Mucosa of descending colon (tissue), 3 donors: ENCODE measurements around the gene ST3GAL5. TPM values are rescaled to one million over a fixed set of nuclear protein-coding genes. Genes with fewer than 3 reads are reported as not detected.
"Not testable (repeated sequence)": the region's sequence is repeated elsewhere in the genome, so short reads cannot be mapped to it uniquely, and the experiment has no call there.

Source experiments
- ATAC-seq: fragments of 200-7000 bp; cut with Tn5 transposase; one replicate; pipeline ENCODE4 v1.9.1; 2020; ENCODE audit warnings: mild to moderate bottlenecking, moderate library complexity
- DNase-seq, 3 donors: peaks; one replicate each; pipeline ENCODE4 v3.0.0-alpha.2; 2020
- H3K36me3 ChIP-seq: fragments of 200-600 bp; one replicate; pipeline ENCODE4 v1.8.0; 2021; ENCODE audit warnings: low read depth, mild to moderate bottlenecking
- H3K4me1 ChIP-seq: fragments of 200-600 bp; one replicate; pipeline ENCODE4 v1.8.0; 2021; ENCODE audit warnings: low read depth, mild to moderate bottlenecking
- H3K4me3 ChIP-seq: fragments of 200-600 bp; one replicate; pipeline ENCODE4 v1.8.0; 2021; ENCODE audit warnings: mild to moderate bottlenecking
- H3K9me3 ChIP-seq: fragments of 200-600 bp; one replicate; pipeline ENCODE4 v1.8.0; 2021; ENCODE audit warnings: mild to moderate bottlenecking
- CTCF ChIP-seq: fragments of 200-600 bp; IDR thresholded peaks from one replicate; pipeline ENCODE4 v1.8.0; 2022; ENCODE audit warnings: antibody characterized with exemption, mild to moderate bottlenecking
- intact Hi-C, 2 donors: fragments of 100-400 bp; cut with DNase I in 1 of 2; cut with micrococcal nuclease in 1 of 2; formaldehyde crosslinking; loops; one replicate each; pipeline versions ENCODE4 v1.11.0 to v1.11.1; 2022; cut with DNase I, micrococcal nuclease
- total RNA-seq, 3 donors: library from RNA; stranded (reverse); fragmentation: NEBNext Ultra II Directional in 2 of 3; extraction: Animal tissue kit (Norgen Biotek cat#: 25700) in 2 of 3; gene quantifications; one replicate each; pipeline versions ENCODE4 v1.2.1 to v1.2.4, GENCODE V29; 2021 to 2023
- donor health status: DM: no; HTN: no; CAD: no; lungs with moderate emphysema.
- donor health status: DM: no; HTN: no; CAD: no.
- donor health status: DM: no; HTN: yes; CAD: no.

ST3GAL5 gene
- total RNA-seq, 3 donors from 2014 or later = 5.0 to 19.0 (median 5.4) TPM

- no peak for DNase-seq
- no peaks in the 10 kb centered on the region for H3K36me3 ChIP-seq
- no peak for TF ChIP-seq CTCF
- no peaks in the 10 kb centered on the region for H3K4me1 ChIP-seq
- no peaks in the 10 kb centered on the region for H3K9me3 ChIP-seq
- H3K4me3 ChIP-seq = no peak overlapping the region
- intact Hi-C loops = no loop called here
- ATAC-seq = no peak
These were observed 12.4 kb upstream of the ST3GAL5 start for GRCh38 chr2:85901155-85901554.

GRCh38 chr2:85900366-85900765 lies 11.6 kb upstream of the ST3GAL5 start:
- Histone ChIP-seq H3K4me3 (no peak overlapping the region), H3K36me3 (no peaks in the 10 kb centered on the region), H3K4me1 (no peaks in the 10 kb centered on the region), H3K9me3 (no peaks in the 10 kb centered on the region)
- ATAC-seq = no peak
- TF ChIP-seq CTCF = no peak
- DNase-seq = no peak
- intact Hi-C loops = no loop called here

- intact Hi-C loops = no loop called here
- Histone ChIP-seq H3K4me1 (no peaks in the 10 kb centered on the region), H3K9me3 (no peaks in the 10 kb centered on the region), H3K36me3 (no peaks in the 10 kb centered on the region), H3K4me3 (no peak overlapping the region)
- ATAC-seq (no peak), DNase-seq (no peak)
- no peak for TF ChIP-seq CTCF
These were observed 11.1 kb upstream of the ST3GAL5 start for GRCh38 chr2:85899849-85900248.

GRCh38 chr2:85899284-85899683 lies 10.5 kb upstream of the ST3GAL5 start:
- TF ChIP-seq CTCF = no peak
- DNase-seq (no peak), ATAC-seq (no peak)
- H3K4me3 ChIP-seq = no peak overlapping the region
- no peaks in the 10 kb centered on the region for H3K36me3 ChIP-seq
- no peaks in the 10 kb centered on the region for H3K4me1 ChIP-seq
- H3K9me3 ChIP-seq = no peaks in the 10 kb centered on the region
- intact Hi-C loops = no loop called here

- ATAC-seq = no peak
- Histone ChIP-seq H3K36me3 (no peaks in the 10 kb centered on the region), H3K9me3 (no peaks in the 10 kb centered on the region), H3K4me3 (no peak overlapping the region), H3K4me1 (no peaks in the 10 kb centered on the region)
- intact Hi-C loops = no loop called here
- no peak for TF ChIP-seq CTCF
- DNase-seq = no peak
These were observed 10.1 kb upstream of the ST3GAL5 start for GRCh38 chr2:85898881-85899280.

- H3K4me3 ChIP-seq, H3K36me3 ChIP-seq, H3K4me1 ChIP-seq, H3K9me3 ChIP-seq, ATAC-seq, DNase-seq, intact Hi-C loops: not testable (repeated sequence)
These were observed 5.9 kb upstream of the ST3GAL5 start for GRCh38 chr2:85894554-85895278.
